ENCODE data around the gene DIS3.

GRCh38 chr13:72788831-72789230, 7.1 kb upstream of the DIS3 start:
- TF ChIP-seq CTCF (IDR thresholded peaks at IDR 0.05; ENCODE audit: insufficient read depth, low read length, poor library complexity, severe bottlenecking), result no peak
- TF ChIP-seq EZH2phosphoT487 (conservative IDR thresholded peaks at IDR 0.05; ENCODE audit: low read length), result no peak
